SK-N-SH treated with all-trans-retinoic acid at 6 μM for 48 hours (cell line): Measurements from ENCODE around the gene OLIG1.

Experiments used
- CSRNP3 ChIP-seq: fragments of 250-450 bp; sonication (Bioruptor Pico); IDR thresholded peaks from 2 replicates; pipeline ENCODE4 v1.5.1; 2021; ENCODE audit warnings: mild to moderate bottlenecking, moderate library complexity
- PATZ1 ChIP-seq: fragments of 250-450 bp; sonication (Bioruptor Pico); IDR thresholded peaks from 2 replicates; pipeline ENCODE4 v1.8.0; 2020; ENCODE audit warnings: mild to moderate bottlenecking, moderate library complexity, borderline replicate concordance
- PPARA ChIP-seq: fragments of 250-450 bp; sonication (Bioruptor Pico); IDR thresholded peaks from 2 replicates; pipeline ENCODE4 v1.5.0; 2020; ENCODE audit warnings: mild to moderate bottlenecking, borderline replicate concordance
- RARB ChIP-seq: fragments of 250-450 bp; sonication (Bioruptor Pico); IDR thresholded peaks from 2 replicates; pipeline ENCODE4 v1.8.0; 2021; ENCODE audit warnings: mild to moderate bottlenecking, moderate library complexity
- TCF4 ChIP-seq: fragments of 250-450 bp; sonication (Bioruptor Pico); IDR thresholded peaks from 2 replicates; pipeline ENCODE4 v1.8.0; 2021; ENCODE audit warnings: mild to moderate bottlenecking, moderate library complexity, borderline replicate concordance
- TOX ChIP-seq: fragments of 250-450 bp; sonication (Bioruptor Pico); IDR thresholded peaks from 2 replicates; pipeline ENCODE4 v1.8.0; 2021; ENCODE audit warnings: mild to moderate bottlenecking, moderate library complexity, borderline replicate concordance
- TSHZ2 ChIP-seq: fragments of 250-450 bp; sonication (Bioruptor Pico); IDR thresholded peaks from 2 replicates; pipeline ENCODE4 v1.5.0; 2020; ENCODE audit warnings: mild to moderate bottlenecking, moderate library complexity
- ZC3H10 ChIP-seq: fragments of 250-450 bp; sonication (Bioruptor Pico); IDR thresholded peaks from 2 replicates; pipeline ENCODE4 v1.5.1; 2021; ENCODE audit warnings: mild to moderate bottlenecking, moderate library complexity
- ZFP3 ChIP-seq: fragments of 250-450 bp; sonication (Bioruptor Pico); IDR thresholded peaks from 2 replicates; pipeline ENCODE4 v1.5.0; 2020; ENCODE audit warnings: mild to moderate bottlenecking, moderate library complexity
- ZFP30 ChIP-seq: fragments of 450-650 bp; formaldehyde crosslinking; IDR thresholded peaks from 2 replicates; pipeline ENCODE4 v1.5.0; 2022; ENCODE audit warnings: mild to moderate bottlenecking, moderate library complexity
- ZNF565 ChIP-seq: fragments of 450-650 bp; formaldehyde crosslinking; conservative IDR thresholded peaks from 2 replicates; pipeline ENCODE4 v1.5.0; 2020; ENCODE audit warnings: low read depth, mild to moderate bottlenecking, moderate library complexity
- ZNF70 ChIP-seq: fragments of 450-650 bp; formaldehyde crosslinking; IDR thresholded peaks from 2 replicates; pipeline ENCODE4 v1.5.0; 2020; ENCODE audit warnings: mild to moderate bottlenecking, moderate library complexity
- ZNF8 ChIP-seq: fragments of 450-650 bp; formaldehyde crosslinking; IDR thresholded peaks from 2 replicates; pipeline ENCODE4 v1.5.0; 2020; ENCODE audit warnings: mild to moderate bottlenecking, moderate library complexity

GRCh38 chr21:33028287-33028670 lies 41.7 kb upstream of the OLIG1 start:
- TF ChIP-seq TCF4: no peak
- no peak for TF ChIP-seq ZFP3 (CRISPR knock-in tag)
- no peak for TF ChIP-seq ZNF565 (CRISPR knock-in tag)
- no peak for TF ChIP-seq CSRNP3 (CRISPR knock-in tag)
- TF ChIP-seq RARB (CRISPR knock-in tag): no peak
- no peak for TF ChIP-seq ZC3H10 (CRISPR knock-in tag)
- TF ChIP-seq PATZ1 (CRISPR knock-in tag): no peak
- TF ChIP-seq ZFP30 (CRISPR knock-in tag): no peak
- TF ChIP-seq ZNF8 (CRISPR knock-in tag): no peak
- no peak for TF ChIP-seq ZNF70 (CRISPR knock-in tag)
- no peak for TF ChIP-seq TSHZ2 (CRISPR knock-in tag)
- TF ChIP-seq PPARA (CRISPR knock-in tag): no peak
- TF ChIP-seq TOX (CRISPR knock-in tag): no peak
